Cerebellar cortex (tissue), 1 donor: ENCODE measurements around the gene GAS7.

ENCODE experiments used
- DNase-seq: peaks from one replicate; pipeline ENCODE4 v3.0.0-alpha.2; 2015; ENCODE audit warnings: low spot score

GAS7 gene

DNA sequence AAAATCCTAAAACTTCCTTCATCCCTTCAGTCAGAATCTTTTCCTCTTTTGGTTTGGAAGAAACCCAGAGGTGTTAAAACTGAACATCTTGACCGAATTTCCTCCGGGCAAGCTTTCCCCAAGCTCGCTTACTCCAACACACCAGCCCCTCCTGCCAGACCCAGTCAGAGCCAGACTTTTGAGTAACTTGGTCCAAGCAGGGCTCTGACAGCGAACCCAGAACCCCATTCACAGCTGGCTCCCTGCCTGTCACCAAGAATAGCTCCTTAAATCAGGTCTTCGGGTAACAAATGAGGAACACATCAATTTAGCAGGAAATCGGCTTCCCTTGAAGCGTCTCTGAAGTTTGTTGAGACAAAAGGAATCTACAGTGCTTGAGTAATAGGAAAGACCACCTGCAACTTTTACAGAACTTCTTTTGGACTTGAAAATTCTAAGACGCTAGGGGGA, 27.3 kb downstream of the GAS7 start:
- DNase-seq: no peak

DNA sequence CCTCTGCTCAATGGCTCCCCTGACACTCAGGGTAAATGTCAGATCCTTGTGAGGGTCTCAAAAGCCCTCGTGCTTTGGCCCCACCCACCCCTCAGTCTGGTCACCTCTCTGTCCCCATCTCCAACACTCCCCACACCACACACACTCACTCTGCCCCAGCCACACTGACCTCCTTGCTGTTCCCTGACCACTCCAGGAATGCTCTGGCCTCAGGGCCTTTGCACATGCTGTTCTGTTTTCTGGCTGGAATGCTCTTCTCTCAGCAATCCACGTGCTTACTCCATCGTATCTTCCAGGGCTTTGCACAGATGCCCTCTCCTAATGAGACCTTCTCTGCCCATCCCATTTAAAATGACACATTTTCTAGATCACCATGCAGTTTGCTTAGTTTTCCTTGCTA, 28.2 kb downstream of the GAS7 start:
- no peak for DNase-seq

DNA sequence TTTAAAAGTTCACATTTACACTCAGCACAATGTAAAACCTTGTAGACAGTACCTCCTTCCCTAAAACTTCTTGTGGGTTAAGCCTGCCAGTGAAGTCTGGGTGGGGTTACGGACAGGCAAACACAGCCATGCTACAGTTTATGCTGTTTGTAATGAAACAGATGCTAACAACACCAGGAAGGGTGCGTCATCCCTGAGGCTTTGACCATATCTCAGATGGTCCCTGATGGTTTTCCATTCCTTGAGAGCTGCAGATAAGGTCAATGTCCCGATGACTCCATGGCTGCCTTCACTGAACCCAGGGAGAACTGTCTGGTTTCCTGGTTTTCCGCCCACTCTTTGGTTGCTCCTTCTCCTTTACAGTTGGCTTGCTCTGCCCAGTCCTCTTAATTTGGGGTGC, 29.1 kb downstream of the GAS7 start:
- DNase-seq: no peak

DNA sequence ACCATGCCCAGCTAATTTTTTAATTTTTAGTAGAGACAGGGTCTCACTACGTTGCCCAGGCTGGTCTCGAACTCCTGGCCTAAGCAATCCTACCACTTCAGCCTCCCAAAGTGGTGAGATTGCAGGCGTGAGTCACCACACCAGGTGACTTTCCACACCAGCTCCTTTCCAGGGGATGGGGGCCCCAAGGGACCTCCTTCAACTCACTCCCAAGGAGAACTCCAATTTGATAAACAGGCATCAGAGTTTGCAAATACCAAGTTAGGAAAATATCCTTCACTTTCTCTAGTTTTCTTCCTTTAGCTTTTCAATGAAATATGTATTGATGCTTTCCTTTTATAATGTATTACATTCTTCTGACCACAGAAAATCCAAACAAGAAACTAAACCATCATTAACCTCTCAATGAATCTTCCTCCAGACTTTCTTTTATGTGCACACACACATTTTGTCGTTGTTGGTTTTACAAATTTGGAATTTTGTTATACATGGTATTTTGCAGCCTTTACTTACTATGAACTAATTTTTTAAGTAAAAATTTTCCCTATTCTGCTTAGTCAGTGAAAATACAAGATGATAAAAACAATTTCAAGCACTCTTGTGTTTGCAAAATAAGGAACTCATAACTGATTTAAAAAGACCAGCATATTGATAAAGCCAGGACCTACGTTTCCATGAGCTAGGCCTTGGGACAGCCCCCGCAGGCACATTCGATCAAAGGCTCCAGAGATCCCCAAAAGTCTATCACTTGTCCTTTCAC, 32.0 kb downstream of the GAS7 start:
- DNase-seq: no peak

DNA sequence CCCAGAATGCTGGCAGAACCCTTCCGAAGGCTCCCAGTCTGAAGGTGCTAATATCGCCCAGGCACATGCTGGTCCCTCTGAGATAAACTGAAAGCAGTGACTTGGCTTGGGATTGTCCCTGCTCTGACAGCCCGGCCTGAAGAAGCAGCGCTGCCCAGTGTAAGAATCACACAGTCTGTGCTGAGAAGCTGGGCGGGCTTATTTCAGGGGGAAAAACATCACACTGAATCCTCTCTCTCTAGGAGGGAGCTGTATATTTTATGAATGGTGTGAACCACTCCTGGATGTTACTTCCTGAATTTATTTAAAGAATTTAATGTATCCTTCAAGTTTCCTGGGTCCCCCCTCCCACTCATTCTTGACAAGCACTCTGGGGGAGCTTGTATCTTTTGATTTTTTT, 36.3 kb downstream of the GAS7 start:
- no peak for DNase-seq

DNA sequence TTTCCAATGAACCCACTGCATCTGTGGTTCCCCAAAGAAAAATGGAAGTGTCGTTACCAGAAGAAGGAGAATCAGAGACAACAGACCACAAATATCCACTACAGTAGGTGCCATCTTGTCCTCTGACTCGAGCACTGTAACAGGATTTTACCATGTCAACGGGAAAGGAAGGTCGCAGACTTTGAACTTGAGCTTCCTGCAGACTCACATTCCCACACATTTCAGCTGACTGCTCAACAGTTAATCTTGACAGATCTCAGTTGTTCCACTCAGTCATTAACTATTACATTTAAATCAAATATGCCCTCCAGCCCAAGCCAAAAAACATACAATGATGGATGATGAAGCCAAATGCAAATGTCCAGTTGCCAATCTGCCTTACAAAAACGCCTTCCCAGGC, 37.0 kb downstream of the GAS7 start:
- no peak for DNase-seq

DNA sequence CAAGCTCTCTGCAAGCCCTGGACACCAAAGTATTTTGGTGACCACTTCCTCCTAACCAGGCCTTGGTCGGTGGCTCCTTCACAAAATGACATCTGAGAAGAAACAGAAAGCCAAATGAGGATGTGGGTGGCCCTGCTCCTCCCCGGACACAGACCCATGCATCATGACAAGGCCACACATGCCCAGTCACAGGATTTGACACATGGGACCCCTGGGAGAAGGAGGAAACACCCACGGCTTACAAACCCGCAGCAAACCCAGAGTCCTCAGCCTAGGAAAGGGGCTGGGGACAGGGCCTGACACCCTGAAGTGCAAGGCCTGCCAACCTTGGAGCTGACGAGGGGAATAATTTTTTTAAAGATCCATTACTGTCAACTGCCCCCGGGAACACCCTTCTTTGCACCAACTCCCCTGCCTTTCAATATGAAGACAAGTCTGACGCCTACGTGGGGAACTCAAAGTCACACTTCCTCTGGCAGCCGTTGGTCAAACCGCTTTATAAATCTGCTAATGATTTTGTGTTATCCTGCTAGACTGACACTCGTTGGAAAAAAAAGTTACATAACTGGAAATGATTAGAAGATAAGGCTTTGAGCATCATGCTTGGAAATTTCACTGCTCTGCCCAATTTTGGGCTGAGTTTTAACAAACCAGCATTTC, 41.3 kb downstream of the GAS7 start:
- no peak for DNase-seq

DNA sequence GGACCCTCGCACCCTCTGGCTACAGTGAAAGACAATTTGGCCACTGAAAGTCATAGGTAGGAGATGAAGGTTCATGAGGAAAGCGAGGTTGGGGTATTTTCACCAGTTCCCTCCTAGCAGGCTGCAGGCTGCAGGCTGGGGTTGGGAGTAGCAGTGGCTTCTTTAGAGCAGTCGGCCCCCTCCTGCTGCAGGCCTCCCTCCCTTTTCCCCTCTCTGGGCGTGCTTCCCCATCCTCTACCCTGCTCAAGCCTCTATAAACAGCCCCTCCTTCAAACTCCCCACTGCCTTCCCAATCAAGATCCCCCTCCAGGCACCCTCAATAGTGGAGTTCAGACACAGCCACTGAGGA, 41.8 kb downstream of the GAS7 start:
- DNase-seq: no peak

DNA sequence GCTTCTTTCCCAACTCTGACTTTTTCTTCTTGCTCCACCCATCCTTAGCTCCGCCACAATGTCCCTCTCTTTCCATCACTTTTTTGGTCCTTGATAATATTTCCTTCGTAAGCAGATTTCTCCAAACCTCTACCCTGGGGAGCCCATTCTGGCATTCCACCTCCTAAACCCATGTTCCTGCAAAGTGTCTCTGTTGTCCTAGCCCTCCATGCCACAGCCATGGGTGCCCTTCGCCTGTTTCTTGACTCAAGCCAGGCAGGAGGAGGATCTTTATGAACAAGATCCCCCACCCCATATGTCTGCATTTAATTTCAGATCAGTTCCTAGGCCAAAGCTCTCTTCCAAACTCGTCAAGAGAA, 42.4 kb downstream of the GAS7 start:
- no peak for DNase-seq

DNA sequence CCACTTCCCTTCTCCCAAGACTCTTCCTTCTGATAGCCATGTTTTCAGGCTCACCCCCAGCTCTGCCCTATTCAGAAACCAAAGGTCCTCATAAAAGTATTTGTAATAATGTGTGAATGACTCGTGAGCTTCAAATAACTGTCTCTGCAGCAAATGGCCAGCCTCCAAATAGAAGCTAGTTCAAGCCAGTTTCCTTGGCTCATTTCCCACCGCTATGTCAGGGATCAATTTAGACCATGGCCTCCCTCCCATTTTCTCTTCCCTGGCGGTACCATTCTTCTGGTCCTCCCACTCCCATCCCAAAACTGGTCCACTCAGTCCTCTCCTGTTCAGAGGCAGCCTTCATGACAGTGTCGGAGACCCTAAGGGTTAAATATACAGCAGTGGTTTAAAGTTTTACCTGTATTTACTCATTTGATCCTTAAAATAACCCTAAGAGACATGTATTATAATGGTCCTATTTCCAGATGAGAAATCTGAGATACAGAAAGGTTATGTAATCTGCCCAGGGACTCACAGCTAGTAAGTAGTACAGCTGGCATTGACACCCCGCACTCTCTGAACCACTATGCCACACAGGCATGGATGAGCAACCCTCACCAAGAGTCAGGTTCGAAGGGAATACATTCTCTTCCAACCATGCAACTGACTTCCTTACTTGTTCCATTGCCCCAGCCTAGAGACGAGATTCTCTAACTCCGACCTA, 42.9 kb downstream of the GAS7 start:
- DNase-seq: no peak

DNA sequence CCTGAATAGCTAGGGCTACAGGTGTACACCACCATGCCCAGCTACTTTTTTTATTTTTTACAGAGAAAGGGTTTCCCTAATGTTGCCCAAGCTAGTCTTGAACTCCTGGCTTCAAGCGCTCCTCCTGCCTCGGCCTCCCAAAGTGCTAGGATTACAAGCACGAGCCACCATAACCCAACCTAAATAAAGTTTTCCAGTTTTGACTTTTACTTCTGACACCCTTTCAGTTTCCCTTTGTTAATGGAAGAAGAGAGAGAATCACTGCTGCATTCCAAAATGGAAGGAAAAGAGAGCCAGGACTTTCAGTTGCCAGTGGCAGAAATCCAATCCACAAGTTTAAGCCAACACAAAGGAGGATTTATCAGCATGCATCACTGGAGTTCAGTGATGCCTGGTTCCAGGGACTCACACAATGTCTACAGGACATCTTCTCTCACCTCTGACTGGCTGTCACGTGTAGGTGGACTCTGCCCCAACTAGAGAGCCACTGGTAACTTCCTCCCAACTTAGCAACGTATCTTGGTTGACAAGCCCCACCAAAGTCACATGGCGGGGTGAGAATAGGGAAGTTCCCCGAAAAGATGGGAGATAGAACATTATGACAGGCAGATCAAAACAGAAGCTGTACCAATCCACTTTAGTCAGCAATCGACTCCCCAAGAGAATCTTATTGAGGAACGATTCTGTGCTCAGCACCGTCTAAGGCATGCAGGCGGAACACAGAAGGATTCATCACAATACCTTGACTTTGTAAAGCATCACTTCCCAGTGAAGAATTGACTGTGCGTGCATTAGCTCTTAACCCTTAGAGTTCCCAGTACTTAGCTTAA, 46.5 kb downstream of the GAS7 start:
- DNase-seq: no peak

DNA sequence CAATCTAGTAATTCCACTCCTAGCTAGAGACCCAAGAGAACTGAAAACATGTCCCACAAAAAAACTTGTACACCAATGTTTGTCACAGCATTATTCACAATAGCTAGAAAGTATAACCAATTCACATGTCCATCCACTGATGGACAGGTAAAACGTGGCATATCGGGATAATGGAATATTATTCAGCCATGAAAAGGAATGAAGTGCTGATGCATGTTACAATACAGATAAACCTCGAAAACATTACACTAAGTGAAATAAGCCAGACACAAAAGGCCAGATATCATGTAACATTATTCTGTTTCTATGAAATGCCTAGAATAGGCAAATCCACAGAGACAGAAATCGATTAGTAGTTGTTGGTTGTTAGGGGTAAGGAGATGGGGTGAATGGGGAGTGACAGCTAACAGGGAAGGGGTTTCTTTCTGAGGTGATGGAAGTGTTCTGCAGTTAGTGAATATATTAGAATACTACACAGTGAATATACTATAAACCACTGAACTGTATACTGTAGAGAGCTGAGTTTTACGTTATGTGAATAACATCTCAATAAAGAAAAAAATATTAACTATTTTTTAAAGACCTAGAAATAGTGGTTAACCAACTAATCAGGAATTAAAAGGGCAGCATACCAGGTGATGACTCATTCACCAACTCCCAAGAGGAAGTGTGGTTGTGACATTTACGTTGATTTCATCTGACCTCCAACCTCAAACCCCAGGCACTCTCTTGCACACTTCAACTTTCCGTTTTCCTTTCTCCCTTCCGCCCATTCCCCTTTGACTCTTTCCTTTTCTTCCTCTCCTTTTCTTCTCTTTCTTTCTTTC, 48.6 kb downstream of the GAS7 start:
- DNase-seq: no peak

DNA sequence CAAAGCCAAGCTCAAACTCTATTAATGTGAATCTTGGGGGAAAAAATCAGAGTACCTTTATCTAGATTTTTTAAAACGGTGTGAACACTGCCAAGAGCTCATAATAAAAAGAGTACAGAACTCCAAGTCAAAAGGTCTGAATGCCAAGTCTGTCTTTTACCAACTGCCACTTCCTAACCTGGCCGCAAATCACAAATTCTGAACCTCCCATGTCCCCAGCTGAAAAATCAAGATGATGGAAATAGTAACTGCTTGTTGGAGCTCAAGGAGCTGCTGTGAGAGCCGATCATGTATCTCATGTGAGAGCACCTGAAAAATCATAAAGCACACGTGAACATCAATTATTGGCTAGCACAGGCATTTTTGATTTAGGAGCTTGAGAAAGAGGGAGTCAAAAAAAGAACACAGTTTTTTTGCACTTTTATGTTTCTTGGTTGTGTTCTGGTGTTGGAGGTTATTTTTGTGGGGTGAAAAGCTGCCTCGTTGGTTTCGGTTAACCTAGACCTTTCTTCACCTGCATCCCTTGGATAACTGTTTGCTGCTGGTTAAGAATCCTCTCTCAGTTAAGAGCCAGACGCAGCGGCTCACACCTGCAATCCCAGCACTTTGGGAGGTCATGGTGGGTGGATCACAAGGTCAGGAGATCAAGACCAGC, 50.5 kb downstream of the GAS7 start:
- no peak for DNase-seq

DNA sequence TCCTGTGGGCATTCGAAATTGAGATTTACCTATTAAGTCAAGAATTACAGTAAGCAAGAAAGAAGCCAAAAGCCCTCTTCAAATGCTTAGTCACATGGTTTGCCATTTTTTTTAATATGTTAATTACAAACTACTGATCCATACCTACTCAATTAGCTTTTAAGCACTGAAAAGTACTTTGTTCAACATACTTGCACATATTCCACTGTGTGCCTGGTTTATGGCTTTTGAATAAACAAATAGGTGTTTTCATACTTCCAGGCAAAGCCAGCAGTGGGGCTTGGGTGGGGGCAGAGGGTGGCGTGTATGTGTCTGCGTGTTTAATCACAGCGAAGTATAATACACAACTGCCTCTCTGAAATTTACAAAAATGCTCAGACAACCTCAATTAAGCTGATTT, 51.4 kb downstream of the GAS7 start:
- no peak for DNase-seq

DNA sequence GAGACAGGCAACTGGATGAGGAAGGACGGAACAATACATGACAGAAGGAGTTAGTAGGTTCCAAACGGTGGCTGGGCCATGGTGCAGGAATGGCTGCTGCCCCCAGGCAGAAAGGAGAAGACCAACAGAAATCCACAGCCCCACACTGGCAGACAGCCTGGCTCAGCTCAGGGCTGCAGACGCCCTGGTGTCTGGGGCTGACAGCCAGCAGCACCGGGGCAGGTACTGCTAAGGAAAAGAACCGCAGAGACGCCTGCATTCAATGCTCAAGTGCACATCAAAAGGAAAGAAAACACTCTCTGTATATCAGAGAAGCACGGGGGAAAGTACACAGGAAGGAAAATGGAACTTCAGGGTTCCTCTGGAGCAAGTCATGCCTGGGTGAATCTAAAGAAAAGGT, 53.4 kb downstream of the GAS7 start:
- DNase-seq: no peak

DNA sequence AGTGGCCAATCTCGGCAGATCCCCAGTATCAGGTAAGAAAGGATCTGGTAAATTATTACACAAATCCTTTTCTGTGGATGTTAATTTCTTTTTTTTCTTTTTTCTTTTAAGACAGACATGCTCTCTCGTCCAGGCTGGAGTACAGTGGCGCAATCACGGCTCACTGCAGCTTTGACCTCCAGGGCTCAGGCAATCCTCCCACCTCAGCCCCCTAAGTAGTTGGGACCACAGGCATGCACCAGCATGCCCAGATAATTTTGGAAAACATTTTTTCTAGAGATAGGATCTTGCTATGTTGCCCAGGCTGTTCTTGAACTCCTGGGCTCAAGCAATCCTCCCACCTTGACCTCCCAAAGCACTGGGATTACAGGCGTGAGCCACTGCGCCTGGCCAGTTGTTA, 54.0 kb downstream of the GAS7 start:
- DNase-seq: no peak

DNA sequence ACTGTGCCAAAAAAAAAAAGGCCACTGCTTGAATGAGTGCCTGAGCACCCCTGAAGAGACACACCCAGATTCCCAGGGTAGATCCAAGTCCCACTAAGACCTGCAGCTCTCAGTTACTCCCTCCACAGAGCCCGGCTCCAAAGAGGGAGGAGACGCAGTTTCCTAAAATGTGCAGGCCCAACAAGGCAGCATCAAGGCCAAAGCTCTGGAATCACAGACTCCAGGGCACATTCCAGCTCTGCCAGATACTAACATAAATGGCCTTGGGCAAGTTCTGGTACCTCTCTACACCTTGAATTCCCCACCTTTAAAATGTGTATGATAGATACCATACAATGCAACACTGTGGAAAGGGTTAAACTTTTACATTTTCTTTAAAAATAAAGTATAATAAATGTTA, 57.0 kb downstream of the GAS7 start:
- DNase-seq: no peak

DNA sequence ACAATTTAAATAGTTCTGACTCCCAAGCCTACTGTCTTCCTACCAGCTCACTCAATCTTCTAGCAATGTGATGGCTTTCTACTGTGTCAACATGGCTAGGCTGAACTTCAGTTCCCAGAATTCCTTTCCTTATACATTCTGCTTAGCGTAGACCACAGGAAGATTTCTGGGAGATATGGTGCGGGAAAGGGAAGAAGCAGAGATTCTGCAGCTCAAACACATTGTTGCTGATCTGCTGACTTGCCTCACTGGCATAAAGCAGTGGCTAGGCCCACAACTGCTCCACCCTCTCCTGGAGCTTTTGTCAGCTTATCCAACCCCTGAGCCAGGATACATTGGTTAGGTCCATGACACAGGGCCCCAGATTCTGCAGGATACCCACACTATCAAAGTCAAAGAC, 58.8 kb downstream of the GAS7 start:
- DNase-seq: no peak

DNA sequence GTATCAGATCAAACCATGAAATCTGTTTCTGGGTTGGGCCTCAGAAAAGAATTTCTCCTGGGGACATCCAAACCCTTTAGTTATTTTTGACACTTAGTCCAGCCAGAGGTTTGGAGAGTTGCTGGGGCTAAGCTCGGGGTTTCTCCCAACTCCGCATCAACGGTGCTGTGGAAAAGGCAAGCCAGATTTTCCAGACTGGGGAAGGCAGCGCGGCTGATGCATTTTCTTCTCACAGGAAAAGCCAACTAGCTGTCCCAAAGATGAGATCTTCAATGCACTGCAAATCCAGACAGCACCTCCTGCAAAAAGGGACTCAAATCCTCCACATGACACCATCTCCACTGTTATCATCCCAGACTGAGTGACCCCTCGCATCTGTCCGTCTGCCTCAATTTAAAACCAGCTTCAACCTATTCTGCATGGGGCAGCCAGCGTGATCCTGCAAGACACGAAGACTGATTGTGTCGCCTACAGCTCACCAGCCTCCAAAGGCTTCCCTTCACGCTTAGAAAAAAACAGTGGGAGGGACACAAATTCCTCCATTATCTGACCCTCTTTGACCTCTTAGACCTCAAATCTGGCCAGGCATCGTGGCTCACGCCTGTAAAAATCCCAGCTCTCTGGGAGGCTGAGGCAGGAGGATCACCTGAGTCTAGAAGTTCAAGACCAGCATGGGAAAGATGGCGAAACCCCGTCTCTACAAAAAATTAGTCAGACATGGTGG, 62.0 kb downstream of the GAS7 start:
- DNase-seq: no peak

DNA sequence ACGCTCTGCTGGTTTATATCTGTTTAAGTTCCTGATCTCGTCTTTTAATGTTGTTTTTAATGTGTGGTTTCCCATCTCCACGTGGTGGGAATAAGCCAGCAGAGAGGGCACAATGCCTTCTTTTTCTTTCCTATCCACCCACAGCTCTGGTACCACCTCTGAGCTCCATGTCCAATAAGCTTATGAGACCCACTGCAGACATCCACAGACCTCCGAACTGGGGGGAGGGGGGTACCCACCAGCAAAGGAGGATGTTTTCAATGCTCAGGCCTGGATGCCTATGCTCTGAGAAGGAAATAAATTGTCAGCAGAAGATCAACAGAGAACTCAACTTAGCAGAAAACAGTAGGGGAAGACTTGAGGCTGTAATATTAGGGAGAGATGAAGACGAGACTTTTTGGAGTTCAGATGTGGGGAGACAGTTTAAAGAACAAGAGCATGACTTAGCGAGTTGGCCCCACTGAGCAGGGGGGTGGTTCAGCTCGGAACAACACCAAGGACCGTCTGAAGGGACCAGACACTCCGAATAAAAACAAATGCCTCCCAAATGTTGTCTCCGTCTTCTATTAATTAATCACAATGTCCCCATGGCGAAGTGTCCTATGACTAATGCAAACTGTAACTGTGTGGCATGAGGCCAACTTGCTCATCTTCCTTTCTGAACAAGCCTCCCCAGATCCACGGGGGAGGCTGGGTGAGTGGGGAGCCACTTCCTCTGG, 62.7 kb downstream of the GAS7 start:
- DNase-seq: no peak
